Activated gamma-delta T cell (primary cell): Measurements from ENCODE around the gene COQ10A.
"Not testable (repeated sequence)": the region's sequence is repeated elsewhere in the genome, so short reads cannot be mapped to it uniquely, and the experiment has no call there.

Experiments
- DNase-seq: peaks from one replicate; lab custom pipeline; 2025; lab: John Stamatoyannopoulos, UW

The COQ10A gene

DNA sequence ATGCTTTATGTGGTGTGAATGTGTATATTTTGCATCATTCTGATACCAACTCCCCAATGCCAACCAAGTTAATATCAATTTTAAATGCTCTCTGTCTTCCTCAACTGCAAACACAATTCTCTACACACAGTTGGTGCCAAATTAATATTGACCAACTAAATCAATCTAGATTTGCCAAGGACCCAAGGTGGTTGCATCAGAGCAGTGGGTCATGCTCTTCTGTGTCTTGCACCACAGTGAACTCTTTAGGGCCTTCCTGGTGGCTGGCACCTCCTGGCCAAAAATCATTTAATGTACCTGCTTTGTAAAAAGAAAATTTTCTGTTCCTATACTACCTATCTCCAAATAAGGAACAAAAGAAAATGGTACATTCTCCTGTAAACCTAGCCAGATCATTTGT is 14.1 kb downstream of the COQ10A start:
- no peak for DNase-seq

DNA sequence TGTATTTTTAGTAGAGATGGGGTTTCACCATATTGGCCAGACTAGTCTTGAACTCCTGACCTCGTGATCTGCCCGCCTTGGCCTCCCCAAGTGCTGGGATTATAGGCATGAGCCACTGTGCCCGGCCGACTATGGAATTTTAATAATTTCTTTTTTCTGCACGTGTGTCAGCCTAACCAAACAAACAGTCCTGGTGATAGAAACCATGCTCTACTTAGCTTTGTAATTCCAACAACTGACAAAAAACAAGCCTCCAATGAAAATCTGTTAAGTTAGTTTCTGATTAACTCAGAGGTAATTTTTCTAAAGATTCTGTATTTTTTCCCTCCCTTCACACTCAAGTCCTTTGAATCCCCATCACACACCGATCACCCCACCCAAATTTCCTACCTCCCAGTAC is 15.3 kb downstream of the COQ10A start:
- DNase-seq = no peak

GRCh38 chr12:56282579-56282978 is 15.8 kb downstream of the COQ10A start:
- no peak for DNase-seq

- not testable (repeated sequence) for DNase-seq
These were observed 17.5 kb downstream of the COQ10A start for GRCh38 chr12:56284263-56284662.

DNA sequence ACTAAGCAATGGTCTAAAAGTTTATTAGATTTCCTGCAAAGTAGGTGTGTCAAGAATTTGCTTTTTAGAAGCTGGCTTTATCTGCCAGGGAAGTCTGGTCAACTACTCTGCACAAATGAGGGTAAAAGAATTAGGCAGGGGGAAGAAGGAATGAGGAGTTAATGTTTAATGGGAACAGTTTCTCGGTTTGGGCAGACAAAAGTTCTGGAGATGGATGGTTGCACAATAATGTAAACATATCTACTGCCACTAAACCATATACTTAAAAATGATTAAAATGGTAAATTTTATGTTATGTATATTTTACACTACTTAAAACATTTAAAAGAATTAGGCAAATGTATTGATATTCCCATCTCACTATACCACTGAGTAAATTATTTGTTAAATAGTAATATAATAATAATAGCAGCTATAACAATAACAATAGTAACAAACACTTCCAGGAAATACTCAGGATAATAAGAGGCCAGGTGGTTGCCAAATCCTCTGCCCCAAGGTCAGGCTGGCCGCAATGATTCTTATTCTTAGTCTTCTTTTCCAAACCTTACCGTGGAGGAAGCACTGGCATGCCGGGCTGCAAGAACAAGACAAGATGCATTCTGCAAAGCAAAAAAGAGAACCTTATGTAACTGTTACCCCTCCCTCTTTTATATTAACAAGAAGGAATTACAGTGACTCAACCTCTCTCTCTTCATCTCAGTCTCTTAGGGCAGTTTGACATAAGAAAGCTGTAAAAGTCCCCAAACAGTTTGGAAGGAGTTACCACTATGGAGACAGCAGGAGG is 19.5 kb downstream of the COQ10A start:
- no peak for DNase-seq

DNA sequence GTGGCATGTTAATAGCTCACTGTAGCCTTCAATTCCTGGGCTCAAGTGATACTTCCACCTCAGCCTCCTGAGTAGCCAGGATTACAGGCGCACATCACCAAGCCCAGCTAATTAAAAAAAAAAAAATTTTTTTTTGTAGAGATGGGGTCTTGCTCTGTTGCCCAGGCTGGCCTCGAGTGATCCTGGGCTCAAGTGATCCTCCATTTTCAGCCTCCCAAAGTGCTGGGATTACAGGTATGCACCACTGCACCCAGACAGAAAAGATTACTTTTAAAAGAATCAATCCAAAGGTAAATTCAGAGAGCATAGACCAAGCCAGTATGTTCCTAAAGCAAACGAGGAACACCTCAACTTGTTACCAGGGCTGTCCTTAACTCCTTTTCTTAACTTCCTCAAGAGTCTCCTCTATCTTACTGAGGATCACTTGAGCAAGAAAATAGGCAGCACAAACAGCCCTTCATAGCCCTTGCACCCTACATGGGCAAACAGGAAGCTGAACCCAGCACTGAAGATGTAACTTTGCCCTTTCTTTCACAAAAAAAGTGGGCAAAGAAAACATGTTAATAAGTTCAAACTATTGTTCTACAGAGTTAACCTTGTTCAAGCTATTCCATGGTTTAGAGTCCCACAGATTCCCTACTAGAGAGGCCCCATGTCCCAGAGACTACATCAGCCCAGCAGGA is 22.1 kb downstream of the COQ10A start:
- no peak for DNase-seq

- no peak for DNase-seq
These were observed 27.1 kb downstream of the COQ10A start for GRCh38 chr12:56293795-56294194.

DNA sequence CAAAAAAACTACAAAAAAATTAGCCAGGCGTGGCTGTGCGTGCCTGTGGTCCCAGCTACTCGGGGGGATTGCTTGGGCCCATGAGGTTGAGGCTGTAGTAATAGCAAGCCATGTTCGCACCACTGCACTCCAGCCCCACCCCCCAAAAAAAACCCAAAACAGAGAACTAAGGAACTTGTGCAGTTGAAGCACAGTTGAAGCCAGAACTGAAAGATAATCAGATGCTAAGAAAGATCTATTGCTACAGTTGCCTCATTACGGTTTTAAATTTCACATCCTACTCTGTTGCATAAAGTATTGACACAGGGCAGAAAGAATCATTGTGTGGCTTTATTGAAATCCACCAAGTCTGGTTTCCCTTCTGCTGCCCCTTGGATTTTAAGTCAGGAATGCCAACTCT is 29.6 kb downstream of the COQ10A start:
- DNase-seq = no peak

- no peak for DNase-seq
These were observed 30.7 kb downstream of the COQ10A start for GRCh38 chr12:56297400-56297799.

DNA sequence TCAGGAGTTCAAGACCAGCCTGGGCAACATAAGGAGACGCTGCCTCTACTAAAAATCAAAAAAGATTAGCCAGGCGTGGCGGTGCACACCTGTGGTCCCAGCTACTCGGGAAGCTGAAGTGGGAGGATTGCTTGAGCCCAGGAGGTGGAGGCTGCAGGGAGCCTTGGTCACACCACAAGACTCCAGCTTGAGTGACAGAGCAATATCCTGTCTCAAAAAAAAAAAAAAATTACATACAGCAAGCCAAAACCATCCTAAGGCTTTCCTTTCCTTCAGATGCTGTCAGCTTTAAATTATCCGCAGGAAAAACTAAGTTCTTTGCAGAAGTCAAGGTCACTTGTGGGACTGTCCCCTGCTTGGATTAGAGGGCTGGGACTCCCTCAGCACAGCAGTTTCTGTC is 32.1 kb downstream of the COQ10A start:
- DNase-seq = no peak

- no peak for DNase-seq
These were observed 32.6 kb downstream of the COQ10A start for GRCh38 chr12:56299308-56299852.

- DNase-seq = peak; percentile 94
These were observed 33.3 kb downstream of the COQ10A start, which contains the start of gene CS for GRCh38 chr12:56299853-56300643. Gene CS, minus strand, starts transcription at chr12:56300330. Its CDS starts 129 bp downstream, at chr12:56300201.

DNA sequence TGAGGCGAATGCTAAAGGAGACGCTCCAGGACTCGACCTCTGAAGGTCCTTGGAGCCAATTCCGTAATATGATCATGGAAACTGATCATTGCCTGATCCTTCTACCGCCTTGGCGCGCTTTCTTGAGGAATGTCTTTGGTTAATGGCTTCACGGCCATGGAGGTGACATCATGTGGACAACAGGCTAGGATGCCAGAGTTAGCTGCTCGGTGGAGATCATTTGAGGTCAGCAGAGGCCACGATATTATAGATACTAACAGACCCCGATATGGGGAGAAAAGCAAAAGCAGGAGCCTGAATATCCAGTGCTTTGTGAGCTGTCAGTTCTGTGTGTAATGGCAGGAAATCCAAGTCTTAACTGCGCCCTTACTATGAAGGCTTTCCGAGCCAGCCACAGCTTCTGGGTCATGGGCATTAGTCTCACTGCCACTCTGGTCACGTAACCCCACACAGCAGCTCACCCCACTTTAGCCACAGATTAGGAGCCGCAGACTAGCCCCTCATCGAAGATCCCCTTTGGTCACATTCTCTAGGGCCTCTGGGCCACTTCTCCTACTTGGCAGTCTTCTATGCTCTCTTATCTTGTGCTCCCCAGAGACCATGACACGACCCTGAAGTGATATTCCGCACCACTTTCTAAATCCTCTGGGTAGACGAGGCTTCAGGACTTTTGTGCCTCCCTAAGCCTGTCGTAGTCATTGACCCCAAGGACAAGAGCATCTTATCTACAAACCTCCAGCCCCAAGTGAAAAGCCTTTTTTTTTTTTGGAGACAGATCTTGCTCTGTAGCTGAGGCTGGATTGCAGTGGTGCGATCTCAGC is 34.1 kb downstream of the COQ10A start:
- no peak for DNase-seq

GRCh38 chr12:56304276-56304675 is 37.5 kb downstream of the COQ10A start:
- DNase-seq = no peak

- no peak for DNase-seq
These were observed 38.3 kb downstream of the COQ10A start for GRCh38 chr12:56304872-56305590.

DNA sequence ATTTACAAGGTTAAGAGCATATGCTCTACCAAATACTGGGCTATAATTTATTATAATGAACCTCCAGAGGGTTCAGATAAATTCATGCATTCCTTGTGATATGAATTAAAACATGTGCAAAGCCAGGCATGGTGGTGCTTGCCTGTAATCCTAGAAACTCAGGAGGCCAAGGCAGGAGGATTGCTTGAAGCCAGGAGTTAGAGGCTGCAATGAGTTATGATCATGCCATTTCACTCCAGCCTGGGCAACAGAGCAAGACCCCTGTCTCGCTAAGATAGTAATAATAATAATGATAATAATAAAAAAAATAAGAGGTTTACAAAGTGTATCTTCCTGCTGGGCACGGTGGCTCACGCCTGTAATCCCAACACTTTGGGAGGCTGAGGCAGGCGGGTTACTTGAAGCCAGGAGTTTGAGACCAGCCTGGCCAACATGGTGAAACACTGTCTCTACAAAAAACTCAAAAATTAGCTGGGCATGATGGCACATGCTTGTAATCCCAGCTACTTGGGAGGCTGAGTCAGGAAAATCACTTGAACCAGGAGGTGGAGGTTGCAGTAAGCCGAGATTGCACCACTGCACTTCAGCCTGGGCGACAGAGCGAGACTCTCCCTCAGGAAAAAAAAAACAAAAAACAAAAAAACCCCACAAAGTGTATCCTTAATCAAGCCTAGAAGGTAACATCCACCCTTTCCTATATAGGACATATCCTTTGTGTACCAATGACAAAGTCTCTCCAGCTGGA is 40.7 kb downstream of the COQ10A start:
- no peak for DNase-seq

DNA sequence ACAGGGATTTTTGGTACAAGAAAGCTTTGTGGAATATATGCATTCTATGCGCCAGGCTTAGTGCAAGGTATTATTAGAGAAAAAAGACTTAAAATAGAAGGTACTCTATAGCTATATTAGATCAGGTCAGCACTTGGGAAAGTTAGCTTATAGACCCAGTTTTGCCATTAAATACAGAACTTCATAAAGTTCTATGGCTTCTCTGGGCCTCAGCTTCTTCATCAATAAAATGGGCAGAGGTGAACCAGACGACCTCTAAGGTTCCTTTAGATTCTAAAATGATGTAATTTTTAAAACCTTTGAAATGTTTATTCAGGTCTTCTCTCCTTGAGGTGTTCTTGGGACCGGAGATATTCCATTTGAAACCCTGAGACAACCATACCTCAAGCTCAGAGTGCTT is 42.0 kb downstream of the COQ10A start:
- no peak for DNase-seq

DNA sequence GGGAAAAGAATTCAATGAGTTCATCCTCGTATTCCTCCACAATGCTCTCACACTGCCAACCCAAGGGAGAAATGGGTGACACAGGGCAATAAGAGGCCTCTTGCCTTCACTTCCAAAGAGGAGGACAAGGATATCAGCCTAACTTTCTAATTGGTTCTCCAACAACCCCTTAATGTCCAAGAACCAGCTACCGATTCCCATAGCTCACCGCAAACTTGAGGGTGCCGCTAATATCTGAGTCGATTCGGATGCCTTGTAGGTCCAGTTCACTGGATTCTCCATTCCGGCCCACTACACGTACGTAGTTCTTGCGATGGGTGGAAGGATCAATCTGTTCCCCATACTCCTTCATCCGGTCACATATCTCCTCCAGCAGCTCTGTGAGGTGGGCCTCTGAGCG is 44.3 kb downstream of the COQ10A start:
- DNase-seq = no peak

DNA sequence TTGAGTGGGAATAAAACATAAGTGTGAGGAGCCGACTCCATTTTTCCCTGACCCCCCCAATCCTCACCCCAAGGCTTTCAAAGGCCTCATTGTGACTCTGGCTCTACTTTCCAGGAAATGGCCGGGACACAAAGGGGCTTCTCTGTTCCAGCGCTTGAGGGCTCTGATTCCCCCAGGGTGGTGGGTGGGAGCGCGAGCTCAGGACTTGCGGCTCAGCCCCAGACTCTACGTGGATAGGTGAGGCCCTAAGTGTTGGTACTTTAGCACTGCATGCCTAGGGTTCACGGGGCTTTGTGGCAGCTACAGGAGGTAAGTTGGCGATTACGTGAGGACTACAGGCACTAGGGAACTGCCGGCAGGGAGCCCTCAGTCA is 48.5 kb downstream of the COQ10A start:
- DNase-seq = no peak
